Endometrial microvascular endothelial cells (primary cell): ENCODE results near the gene ARSK. TPM values are rescaled to one million over a fixed set of nuclear protein-coding genes. Genes with fewer than 3 reads are reported as not detected.

ENCODE experiments used
- in situ Hi-C: cut with HindIII; loops from 2 replicates; pipeline ENCODE4 v1.10.0; 2017; ENCODE audit warnings: low sequenced_read_pairs, low pct_unique_long_range_greater_than_20kb; ENCODE audit errors: inconsistent ontology term
- total RNA-seq: library from RNA; depleted of rRNA; stranded (reverse); fragments of >200 nt; gene quantifications from one replicate; pipeline ENCODE4 v1.2.3, GENCODE V29; 2015; ENCODE audit errors: inconsistent ontology term

The ARSK gene, protein sequence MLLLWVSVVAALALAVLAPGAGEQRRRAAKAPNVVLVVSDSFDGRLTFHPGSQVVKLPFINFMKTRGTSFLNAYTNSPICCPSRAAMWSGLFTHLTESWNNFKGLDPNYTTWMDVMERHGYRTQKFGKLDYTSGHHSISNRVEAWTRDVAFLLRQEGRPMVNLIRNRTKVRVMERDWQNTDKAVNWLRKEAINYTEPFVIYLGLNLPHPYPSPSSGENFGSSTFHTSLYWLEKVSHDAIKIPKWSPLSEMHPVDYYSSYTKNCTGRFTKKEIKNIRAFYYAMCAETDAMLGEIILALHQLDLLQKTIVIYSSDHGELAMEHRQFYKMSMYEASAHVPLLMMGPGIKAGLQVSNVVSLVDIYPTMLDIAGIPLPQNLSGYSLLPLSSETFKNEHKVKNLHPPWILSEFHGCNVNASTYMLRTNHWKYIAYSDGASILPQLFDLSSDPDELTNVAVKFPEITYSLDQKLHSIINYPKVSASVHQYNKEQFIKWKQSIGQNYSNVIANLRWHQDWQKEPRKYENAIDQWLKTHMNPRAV
- total RNA-seq = 7.5 TPM

DNA sequence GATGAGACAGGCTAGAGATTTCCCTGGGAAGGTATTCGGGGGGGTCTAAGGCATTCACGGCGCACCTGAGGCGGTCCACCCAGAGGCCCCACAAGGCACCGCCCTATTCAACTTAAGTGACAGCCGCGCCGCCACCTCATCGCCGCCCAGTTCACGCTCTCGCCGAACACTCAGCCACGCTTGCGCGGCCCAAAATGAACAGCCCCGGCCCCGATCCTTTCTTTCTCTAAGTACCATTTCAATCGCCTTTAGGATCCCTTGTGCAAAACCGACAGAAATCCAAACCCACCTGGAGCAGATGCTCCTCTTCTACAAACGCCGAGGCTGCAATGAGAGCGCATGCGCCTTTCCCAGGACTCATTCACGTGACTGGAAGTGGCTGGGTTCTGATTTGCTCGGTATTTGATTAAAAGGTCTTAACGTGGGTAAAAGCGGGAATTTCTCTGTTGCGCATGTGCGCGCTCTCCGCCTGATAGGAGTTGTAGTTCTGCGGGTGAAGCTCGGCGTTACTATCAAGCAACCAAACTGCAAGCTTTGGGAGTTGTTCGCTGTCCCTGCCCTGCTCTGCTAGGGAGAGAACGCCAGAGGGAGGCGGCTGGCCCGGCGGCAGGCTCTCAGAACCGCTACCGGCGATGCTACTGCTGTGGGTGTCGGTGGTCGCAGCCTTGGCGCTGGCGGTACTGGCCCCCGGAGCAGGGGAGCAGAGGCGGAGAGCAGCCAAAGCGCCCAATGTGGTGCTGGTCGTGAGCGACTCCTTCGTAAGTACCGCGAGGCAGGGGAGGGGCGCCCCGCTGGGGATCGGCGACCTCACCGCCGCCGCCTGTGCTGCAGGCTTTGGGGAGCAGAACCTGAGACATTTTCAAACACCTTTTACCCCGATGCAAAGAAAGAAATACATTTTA is at the start of gene ARSK, which contains the start of gene SKIC3:
ARSK (plus strand) TSS at position 455 of the 902 bp plus-strand sequence; CDS start at position 633, 178 bp downstream.
SKIC3 (minus strand) TSS at position 331 of the 902 bp plus-strand sequence. CDS start 7,827 bp downstream, outside the sequence.
- in situ Hi-C loops = no loop called here

DNA sequence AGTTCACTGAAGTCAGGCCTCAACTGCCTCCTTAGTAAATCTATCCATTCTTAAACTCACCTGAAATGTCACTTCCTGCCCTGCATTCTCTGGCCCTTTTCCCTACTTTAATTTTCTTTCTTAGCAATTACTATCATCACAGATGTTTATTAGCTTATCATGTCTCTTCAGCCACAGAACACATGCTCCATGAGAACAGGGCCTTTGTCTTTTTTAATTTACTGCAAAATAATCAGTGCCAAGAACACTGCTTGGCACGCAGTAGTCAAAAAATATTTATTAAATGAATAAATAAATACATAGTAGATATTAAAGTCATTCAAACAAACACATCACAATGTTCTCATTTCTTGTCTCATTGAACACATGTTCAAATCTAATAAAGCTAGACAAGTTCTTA is 46.4 kb upstream of the ARSK start:
- in situ Hi-C loops = no loop called here

DNA sequence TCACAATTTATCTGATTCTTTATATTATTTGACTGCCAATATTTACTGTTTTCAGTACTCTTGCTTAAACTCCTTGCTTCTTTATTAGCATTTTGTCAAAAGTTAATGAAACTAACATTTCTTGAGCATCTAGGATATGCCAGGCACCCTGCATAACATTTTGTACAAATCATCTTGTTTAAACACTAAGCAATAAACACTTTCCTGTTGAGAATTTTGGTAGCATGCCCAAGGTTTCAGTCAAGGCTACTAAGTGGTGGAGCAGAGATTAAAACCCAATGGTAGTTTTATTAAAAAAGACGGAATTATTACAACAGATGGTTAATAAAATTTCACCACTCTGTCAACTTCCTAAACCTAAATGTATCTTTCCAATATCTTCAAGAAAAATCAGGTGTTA is 43.3 kb upstream of the ARSK start:
- in situ Hi-C loops = no loop called here

DNA sequence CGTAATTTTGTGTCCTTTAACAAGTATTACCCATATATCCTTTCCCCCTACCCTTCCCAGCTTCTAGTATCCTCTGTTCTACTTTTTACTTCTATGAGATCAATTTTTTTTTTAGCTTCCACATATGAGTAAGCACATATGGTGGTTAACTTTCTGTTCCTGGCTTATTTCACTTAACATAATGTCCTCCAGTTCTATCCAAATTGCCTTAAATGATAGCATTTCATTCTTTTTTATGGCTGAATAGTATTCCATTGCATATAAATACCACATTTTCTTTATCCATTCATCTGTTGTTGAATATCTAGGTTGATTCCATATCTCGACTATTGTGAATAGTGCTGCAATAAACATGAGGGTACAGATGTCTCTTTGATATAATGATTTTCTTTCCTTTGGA is 36.5 kb upstream of the ARSK start:
- in situ Hi-C loops = no loop called here

DNA sequence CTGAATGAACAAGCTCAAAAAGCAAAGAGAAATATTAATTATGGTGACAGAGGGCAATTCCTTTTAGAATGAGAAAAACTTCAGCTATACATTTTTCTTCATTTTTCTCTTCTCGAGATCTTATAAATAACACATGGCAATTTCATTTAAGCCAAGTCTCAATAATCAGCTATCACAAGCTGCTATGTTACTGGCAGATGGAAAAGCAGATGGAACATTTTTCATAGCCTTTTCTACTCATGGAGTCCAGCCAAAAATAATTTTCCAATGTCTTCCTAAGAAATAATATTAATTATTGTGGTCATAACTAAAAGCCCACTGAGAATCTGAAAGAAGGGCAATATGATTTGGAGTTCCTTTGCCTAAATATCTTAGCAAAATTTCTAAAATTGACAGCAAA is 35.8 kb upstream of the ARSK start:
- in situ Hi-C loops = no loop called here

DNA sequence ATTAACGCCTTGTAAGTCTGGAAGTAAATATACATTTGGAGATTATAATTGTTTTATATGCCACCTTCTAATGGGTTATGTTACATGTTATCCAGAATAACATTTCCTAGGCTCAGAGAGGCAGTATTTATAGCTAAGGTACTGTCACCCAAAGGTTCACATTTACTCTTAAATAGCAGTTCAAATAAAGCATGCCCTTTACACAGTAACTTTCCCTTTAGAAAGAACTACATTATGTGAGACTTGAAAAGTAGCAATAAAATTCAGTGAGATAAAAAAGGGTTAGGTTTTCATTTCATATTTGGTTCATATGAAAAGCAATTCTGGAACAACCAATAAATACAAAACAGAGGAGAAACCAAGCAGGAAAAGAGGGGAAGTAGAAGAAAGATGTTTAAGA is 35.2 kb upstream of the ARSK start:
- in situ Hi-C loops = no loop called here

DNA sequence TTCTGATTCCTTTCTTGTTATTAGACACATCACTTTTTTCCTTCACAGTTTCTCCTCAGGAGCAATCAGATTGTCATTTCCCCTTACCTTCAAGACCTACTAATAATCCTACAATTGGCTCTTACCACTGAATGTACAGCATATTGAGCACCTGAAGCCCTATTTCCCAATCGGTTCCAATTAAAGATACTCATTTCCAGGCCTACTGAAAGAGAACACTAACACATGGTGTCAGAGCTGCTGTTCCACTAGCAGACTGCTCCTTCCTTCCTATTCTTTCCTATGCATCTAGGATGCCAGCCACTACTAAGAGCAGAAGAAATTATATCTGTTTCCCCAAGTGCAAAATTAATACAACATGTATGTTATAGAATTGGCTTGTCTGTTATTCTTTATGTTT is 34.7 kb upstream of the ARSK start:
- in situ Hi-C loops = no loop called here

DNA sequence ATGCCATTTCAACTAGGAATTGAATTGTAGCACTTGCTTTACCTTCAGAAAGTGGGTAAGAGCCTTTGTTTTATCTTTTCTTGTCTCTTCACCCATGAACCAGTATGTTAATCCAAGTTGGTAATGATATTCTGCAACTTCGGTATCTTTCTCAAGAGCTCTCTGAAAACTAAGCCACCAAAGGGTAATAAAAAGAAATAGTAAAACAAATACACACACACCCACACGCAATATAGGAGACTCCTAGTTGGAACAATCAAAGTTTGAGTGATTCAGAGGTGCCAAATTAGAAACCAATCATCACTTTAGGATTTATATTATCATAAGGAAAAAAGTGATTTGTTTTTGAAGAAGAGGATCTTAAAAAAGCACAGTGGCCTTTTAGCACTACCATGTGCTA is 30.5 kb upstream of the ARSK start:
- in situ Hi-C loops = no loop called here

DNA sequence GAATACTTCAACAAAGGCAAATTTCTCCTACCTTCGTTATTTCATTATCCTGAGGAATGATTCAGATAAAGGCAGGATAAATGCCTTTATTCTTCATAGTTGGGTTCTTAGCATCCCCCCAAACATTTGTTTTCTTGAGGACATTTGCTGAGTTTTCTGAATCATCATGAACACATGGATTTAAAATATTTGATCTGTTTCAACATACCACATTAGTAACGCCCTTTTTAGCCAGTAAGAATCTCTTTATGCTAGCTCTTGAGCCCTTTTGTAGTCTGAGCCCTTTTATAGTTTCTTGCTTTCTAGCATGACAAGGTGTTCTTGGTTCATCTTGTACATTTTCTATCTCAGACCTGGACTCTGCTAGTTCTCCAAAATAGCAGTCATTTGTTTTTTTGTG is 28.0 kb upstream of the ARSK start:
- in situ Hi-C loops = no loop called here

DNA sequence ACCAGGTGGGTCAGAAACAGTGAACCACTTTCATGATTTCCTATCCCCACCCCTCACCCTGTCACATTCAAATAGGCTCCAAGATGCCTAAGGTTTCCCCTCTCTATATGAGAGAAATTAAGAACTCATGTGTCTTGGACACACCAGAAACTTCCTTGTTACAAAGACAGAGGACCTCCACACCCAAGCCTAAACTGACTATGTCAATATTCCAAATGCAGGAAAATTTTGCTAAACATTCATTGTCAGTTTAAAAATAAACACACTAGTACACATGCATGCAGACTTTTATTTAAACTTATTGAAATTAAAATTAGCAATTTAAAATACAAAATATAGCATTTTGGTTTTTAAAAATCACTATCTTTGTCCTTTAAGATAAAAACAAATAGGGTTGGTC is 26.3 kb upstream of the ARSK start:
- in situ Hi-C loops = no loop called here

DNA sequence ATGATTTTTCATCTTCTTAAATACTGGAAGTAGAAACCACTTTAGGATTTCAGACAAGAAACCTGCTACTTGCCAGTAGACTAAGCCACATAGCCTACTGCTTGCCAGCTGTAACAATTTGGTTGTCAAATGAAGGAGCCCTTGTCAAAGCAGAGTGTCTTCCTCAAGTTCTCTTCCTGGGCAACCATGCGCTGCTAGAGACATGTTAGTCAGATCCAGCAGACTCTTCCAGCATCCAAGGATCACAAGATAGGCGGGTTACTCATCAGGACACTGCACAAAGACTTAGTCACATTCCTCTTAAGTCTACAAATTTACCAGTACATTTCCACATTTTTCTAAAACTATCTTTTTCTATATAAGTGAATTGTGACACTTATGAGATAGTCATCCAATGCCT is 24.5 kb upstream of the ARSK start:
- in situ Hi-C loops = no loop called here

DNA sequence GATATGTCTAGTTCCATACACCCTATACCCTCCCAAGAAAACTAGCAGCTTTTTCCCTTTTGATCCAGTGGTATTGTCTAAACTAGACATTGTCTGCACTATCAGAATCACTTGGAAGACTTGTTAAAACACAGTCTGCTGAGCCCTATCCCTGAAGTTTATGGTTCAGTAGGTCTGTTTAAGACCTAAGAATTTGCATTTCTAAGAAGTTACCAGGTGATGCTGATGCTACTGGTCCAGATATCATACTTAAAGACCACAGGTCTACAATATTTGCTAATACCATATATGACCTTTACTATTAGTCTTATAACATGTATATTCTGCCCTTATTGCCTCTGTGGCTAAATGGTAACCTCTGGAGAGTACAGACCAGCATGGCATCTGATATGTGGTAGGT is 23.4 kb upstream of the ARSK start:
- in situ Hi-C loops = no loop called here

DNA sequence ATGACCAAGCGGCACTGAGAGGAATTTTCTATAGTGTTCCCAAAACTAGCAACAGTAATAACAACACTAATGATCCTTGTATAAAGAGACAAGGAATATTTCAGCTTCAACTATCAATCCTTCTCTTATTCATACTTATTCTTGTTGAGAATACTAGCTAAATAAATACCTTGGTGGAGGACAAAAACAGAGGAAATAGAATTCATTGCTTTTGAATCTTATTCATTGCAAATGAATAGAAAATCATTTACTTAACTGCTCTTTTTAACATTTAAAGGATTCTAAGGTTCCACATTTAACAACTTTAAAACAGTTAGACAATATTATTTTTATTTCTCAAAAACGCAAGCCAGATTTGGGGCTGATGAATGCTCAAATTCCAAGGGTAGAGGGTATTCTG is 22.5 kb upstream of the ARSK start:
- in situ Hi-C loops = no loop called here

DNA sequence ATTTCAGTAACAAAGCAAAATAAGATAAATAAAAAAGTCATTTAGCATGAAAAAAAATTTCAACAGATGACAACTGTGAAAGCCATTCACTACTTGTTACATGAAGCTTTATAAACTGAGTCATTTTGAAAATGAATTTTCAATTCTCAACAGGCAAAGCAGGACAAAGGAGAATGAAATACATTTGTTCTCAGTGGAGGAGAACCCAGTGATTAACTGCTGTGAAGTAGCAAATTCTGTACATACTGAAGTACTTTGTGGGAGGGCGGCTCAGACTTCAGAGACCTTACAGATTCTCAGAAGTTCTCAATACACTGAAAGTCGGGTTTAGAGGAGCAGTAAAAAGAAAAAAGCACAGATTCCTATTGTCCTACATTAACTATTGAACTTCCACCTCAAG is 21.8 kb upstream of the ARSK start:
- in situ Hi-C loops = no loop called here

DNA sequence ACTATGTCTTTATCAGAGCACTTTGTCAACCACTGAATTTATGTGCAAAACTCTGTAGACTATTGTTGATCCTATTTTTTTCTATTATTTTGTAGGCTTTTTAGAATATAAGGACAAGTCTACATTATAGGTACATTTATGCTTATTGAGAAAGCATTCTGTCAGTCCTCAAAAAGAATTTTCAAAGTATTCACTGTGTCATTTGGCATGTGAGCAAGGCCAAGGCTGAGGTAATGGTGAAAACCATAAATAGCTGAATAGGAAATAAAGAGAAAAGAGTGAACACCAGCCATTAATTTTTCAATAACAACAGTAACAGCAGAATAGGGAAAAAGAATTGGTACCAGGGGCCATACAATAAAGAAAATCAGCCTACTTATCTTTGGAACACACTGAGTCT is 21.1 kb upstream of the ARSK start:
- in situ Hi-C loops = no loop called here

DNA sequence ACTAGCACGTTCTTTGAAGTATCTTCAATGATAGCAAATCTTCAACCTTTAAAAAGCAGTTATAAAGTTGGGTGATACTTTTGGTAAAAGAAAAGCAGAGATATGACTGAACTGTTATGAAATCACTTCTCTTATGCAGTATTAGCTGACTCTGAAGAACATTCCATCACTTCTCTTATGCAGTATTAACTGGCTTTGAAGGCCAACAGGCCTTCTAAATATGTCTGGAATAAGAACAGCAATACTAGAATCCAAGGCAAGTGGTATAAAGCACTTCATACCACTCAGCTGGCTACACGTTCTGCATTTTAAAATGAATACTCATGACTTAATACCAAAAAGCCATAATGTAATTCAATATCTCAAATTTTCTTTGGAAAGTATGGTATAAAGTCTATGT is 17.4 kb upstream of the ARSK start:
- in situ Hi-C loops = no loop called here

DNA sequence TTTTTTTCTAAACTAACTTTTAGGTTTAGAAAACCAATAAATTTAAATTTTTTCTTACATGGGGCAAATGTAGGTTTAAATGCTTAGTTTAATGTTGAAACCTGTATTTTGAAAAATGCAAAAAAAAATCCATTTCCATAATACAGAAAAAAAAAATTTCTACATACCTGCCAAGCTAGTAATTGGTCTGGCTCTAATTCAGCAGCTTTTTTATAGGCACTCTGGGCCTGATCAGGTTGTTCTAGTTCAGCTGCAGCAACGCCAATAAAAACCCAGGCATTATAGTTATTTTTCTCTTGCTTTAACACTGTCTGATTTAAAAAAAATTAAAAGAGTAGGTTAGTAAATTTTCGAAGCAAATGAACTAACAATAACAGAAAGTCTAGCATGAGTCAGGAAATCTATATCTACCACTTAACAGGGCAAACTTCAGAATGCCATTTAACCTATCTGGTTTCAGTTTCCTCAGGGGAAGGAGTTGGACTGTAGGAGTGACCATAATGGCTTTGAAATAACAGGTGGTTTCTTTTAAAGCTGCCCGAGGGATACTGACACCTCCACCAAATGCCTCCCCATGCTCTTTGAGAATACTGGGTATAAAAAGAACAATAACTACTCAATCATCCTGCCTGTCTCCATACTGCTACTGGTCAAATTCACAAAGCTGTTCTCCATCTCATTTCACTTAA is 11.7 kb upstream of the ARSK start:
- in situ Hi-C loops = no loop called here

DNA sequence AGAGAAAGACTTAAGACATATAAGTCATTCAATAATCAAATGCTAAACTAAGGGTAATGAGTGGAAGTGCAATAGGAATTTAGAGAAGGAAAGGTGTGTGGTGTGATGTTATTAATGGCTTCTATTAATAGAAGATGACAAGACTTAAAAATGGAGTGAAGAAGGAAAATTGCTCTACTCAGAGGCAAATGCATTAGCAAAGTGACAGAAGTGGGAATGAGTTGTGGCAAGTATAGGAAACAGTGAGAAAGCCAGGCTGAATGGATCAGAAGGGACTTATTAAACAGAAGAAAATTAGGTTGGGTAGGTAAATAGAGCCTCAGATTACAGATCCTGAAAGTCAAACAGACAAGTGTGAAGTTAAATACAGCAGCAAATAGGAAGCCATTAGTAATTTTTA is 5.9 kb upstream of the ARSK start:
- in situ Hi-C loops = no loop called here

DNA sequence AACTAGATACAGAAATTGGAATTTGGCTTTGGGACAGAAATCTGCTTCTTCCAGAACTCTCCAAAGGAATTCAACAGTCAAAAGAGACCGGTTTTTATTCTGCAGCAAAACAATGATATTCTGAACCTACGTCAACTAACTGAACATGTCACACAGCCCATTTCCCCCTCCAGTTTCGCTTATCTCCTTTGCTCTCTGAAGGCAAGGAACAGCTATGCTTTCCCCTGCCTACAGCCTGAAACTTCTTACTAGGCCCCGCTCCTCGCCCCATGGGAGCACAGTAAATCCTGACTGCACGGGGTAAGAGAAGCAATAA is 612 bp upstream of the ARSK start:
- in situ Hi-C loops = no loop called here
